ENCODE data around the gene SH3RF3. TPM values are rescaled to one million over a fixed set of nuclear protein-coding genes. Genes with fewer than 3 reads are reported as not detected.

Gene SH3RF3
- total RNA-seq, 1 donor from 2014 or later, result 1.3 TPM

GRCh38 chr2:109317471-109318095 is 188.6 kb downstream of the SH3RF3 start:
- Mint-ChIP-seq H3K9me3 (ENCODE audit: low read depth) (no peaks in the 10 kb centered on the region), H3K4me1 (ENCODE audit: low read depth) (peaks cover 2% of the 10 kb centered on the region), H3K27ac (no peak overlapping the region), H3K4me3 (ENCODE audit: low read depth) (no peak overlapping the region), H3K27me3 (peaks cover 26% of the 10 kb centered on the region), H3K36me3 (ENCODE audit: insufficient read depth) (no peaks in the 10 kb centered on the region)
- no peak for DNase-seq (ENCODE audit: low spot score, unreplicated experiment)
- no peak for TF ChIP-seq CTCF (IDR thresholded peaks at IDR 0.05; ENCODE audit: unreplicated experiment)

GRCh38 chr2:109318150-109318948 is 189.3 kb downstream of the SH3RF3 start:
- DNase-seq (ENCODE audit: low spot score, unreplicated experiment), result no peak
- H3K27ac Mint-ChIP-seq, result no peak overlapping the region
- TF ChIP-seq CTCF (IDR thresholded peaks at IDR 0.05; ENCODE audit: unreplicated experiment), result no peak

GRCh38 chr2:109318949-109319342 is 189.9 kb downstream of the SH3RF3 start:
- no peak for DNase-seq (ENCODE audit: low spot score, unreplicated experiment)
- no peak for TF ChIP-seq CTCF (IDR thresholded peaks at IDR 0.05; ENCODE audit: unreplicated experiment)
- Mint-ChIP-seq H3K4me1 (ENCODE audit: low read depth) (peaks cover 2% of the 10 kb centered on the region), H3K27ac (no peak overlapping the region), H3K36me3 (ENCODE audit: insufficient read depth) (no peaks in the 10 kb centered on the region), H3K9me3 (ENCODE audit: low read depth) (peaks cover 2% of the 10 kb centered on the region), H3K4me3 (ENCODE audit: low read depth) (no peak overlapping the region), H3K27me3 (peaks cover 22% of the 10 kb centered on the region)

More at GRCh38 chr2:109318150-109318948, 189.3 kb downstream of the SH3RF3 start:
- Mint-ChIP-seq H3K4me1 (ENCODE audit: low read depth) (peaks cover 2% of the 10 kb centered on the region), H3K27me3 (peaks cover 26% of the 10 kb centered on the region), H3K36me3 (ENCODE audit: insufficient read depth) (no peaks in the 10 kb centered on the region), H3K4me3 (ENCODE audit: low read depth) (no peak overlapping the region), H3K9me3 (ENCODE audit: low read depth) (no peaks in the 10 kb centered on the region)

- Mint-ChIP-seq H3K4me1 (ENCODE audit: low read depth) (peaks cover 2% of the 10 kb centered on the region), H3K27me3 (peaks cover 22% of the 10 kb centered on the region), H3K36me3 (ENCODE audit: insufficient read depth) (no peaks in the 10 kb centered on the region), H3K27ac (no peak overlapping the region), H3K4me3 (ENCODE audit: low read depth) (no peak overlapping the region), H3K9me3 (ENCODE audit: low read depth) (peaks cover 5% of the 10 kb centered on the region)
- no peak for DNase-seq (ENCODE audit: low spot score, unreplicated experiment)
- no peak for TF ChIP-seq CTCF (IDR thresholded peaks at IDR 0.05; ENCODE audit: unreplicated experiment)
Measured at GRCh38 chr2:109320195-109320922, 191.4 kb downstream of the SH3RF3 start.

- no peak for TF ChIP-seq CTCF (IDR thresholded peaks at IDR 0.05; ENCODE audit: unreplicated experiment)
- peaks cover 5% of the 10 kb centered on the region for H3K9me3 Mint-ChIP-seq (ENCODE audit: low read depth)
Measured at GRCh38 chr2:109321570-109321969, 192.6 kb downstream of the SH3RF3 start.

More at GRCh38 chr2:109321570-109321969, 192.6 kb downstream of the SH3RF3 start:
- Mint-ChIP-seq H3K27me3 (peaks cover 18% of the 10 kb centered on the region), H3K36me3 (ENCODE audit: insufficient read depth) (no peaks in the 10 kb centered on the region), H3K4me3 (ENCODE audit: low read depth) (no peak overlapping the region), H3K4me1 (ENCODE audit: low read depth) (no peaks in the 10 kb centered on the region), H3K27ac (no peak overlapping the region)
- no peak for DNase-seq (ENCODE audit: low spot score, unreplicated experiment)
